GM06990 (cell line): ENCODE data around the gene MGST2.

Experiments used
- DNase-seq: peaks from one replicate; pipeline ENCODE4 v3.0.0-alpha.2; 2011; ENCODE audit not compliant: insufficient read length; ENCODE audit errors: extremely low read depth
- H3K27me3 ChIP-seq: replicated peaks from 2 replicates; pipeline ENCODE4 v1.6.0; 2011; ENCODE audit warnings: low read length; ENCODE audit not compliant: control insufficient read depth, insufficient read depth
- H3K36me3 ChIP-seq: 2 replicates; pipeline ENCODE4 v1.5.1; 2011; ENCODE audit warnings: low read length; ENCODE audit not compliant: control insufficient read depth, insufficient read depth
- H3K4me3 ChIP-seq: replicated peaks from 2 replicates; pipeline ENCODE4 v1.5.1; 2011; ENCODE audit warnings: low read depth, mild to moderate bottlenecking, control low read depth, low read length
- CTCF ChIP-seq: IDR thresholded peaks from 2 replicates; pipeline ENCODE4 v1.5.1; 2011; ENCODE audit warnings: low read length, control low read depth, mild to moderate bottlenecking, inconsistent platforms; ENCODE audit not compliant: insufficient read depth, poor library complexity, severe bottlenecking

The MGST2 gene

DNA sequence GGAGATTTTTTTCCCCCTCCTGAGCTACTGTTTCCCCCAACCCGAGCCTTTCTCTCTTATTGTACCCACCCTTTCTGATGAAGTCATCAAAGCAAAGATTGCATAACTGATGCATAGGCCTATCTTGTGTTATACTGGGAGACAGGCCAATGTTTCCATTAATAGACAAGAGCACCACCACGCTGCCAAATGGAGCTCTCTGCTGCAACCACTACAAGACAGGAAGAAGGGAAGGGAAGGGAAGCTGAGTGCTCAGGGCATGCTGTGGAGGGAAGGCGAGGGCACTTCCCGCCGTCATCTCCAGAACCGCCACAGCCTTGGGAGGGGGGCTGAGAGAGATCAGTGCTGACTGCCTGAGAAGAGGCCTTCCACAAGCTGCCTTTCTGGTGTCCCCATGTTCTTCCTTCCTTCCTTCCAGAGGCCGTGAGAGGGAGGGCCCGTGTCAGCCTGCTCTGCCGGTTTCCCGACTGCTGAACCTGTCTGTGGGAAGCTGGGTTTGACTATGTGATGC lies 75.0 kb downstream of the MGST2 start:
- DNase-seq: no peak
- no peak overlapping the region for H3K4me3 ChIP-seq
- TF ChIP-seq CTCF: no peak

DNA sequence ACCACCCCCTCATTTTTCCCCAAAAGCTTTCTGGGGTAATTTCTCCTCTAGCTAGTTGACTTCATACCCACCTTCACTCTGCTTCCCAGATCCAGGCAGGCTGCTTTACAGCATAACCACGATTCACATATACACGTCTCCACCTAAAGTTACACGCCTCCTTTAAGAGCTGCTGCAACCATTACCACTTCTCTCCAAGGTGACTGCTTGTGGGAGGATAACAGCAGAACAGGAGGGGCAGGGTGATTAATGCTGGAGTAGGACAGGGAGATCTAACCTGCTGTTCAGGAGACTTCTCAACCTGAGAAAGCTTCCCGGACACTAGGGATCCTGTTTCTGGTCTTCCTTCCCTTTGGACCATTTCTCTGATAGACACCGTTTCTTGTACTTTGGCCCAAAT lies 77.4 kb downstream of the MGST2 start:
- H3K36me3 ChIP-seq: no peaks in the 10 kb centered on the region
- H3K4me3 ChIP-seq: no peak overlapping the region
- no peaks in the 10 kb centered on the region; the same call in 1 of the 2 replicates for H3K27me3 ChIP-seq
- TF ChIP-seq CTCF: no peak
- DNase-seq: no peak

More for the DNA sequence above, 75.0 kb downstream of the MGST2 start:
- H3K36me3 ChIP-seq: no peaks in the 10 kb centered on the region
- H3K27me3 ChIP-seq: peaks cover 2% of the 10 kb centered on the region; the same call in 1 of the 2 replicates

- TF ChIP-seq CTCF: no peak
- H3K27me3 ChIP-seq: peaks cover 2% of the 10 kb centered on the region
- no peak for DNase-seq
- H3K36me3 ChIP-seq: no peaks in the 10 kb centered on the region
- H3K4me3 ChIP-seq: no peak overlapping the region
Measured at GRCh38 chr4:139744232-139744631, 78.6 kb downstream of the MGST2 start.

- Histone ChIP-seq H3K4me3 (no peak overlapping the region), H3K36me3 (no peaks in the 10 kb centered on the region), H3K27me3 (peaks cover 3% of the 10 kb centered on the region)
- no peak for DNase-seq
- TF ChIP-seq CTCF: no peak
Measured at GRCh38 chr4:139745111-139745639, 79.6 kb downstream of the MGST2 start.

DNA sequence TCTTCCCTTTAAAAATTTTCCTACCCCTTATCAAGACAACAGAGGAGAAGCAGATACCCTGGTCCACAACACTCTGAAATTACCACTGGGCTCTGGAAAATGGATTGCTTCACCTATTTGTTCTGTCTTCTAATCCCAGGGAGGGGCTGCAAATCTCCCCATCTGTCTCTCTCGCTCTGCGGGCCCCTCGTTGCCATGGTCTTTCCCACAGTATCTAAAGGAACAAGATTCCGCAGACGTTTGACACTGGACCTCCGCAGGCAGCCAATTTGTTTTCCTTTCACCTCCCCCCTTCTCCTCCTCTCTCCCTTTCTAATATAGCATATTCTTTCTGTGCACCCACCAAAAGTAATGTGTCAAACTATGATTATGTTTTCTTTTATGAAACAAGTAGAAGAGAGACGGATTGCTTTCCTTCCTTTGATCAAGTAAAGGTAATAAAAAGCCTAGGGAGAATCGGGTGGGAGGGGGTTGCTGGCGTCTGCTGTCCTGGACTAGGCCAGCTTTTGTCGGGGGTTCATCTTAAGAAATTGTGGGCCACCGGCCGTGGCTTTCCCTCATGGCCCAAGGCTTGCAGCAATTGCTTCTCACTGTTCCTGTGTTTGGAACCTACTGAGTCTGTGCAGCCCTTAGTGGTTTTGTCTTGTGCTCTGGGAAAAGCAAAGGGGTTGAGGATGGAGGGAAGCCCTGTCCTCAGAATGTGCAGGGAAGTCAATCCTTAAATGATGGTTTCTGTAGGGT lies 81.0 kb downstream of the MGST2 start:
- Histone ChIP-seq H3K27me3 (peaks cover 4% of the 10 kb centered on the region), H3K36me3 (no peaks in the 10 kb centered on the region), H3K4me3 (no peak overlapping the region)
- DNase-seq: no peak
- no peak for TF ChIP-seq CTCF

DNA sequence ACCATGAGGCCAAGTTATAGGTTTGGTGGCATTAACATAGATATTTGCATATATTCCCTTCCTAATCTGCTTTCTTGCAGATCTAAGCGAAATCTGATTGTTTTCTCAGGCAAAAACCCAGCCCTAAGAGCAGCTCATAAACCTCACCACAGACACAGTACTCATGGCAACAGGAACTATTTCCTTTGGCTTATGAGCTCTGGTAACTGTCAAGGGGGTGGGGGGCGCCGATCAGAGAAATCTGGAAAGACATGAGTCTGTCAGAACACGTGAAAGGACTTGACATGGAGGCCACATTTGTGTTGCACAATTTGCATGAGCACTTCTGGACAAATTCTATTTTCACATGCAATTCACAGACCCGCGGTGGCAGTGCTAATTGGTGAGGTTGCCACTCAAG lies 83.7 kb downstream of the MGST2 start:
- Histone ChIP-seq H3K4me3 (no peak overlapping the region), H3K27me3 (peaks cover 4% of the 10 kb centered on the region), H3K36me3 (no peaks in the 10 kb centered on the region)
- DNase-seq: no peak
- TF ChIP-seq CTCF: no peak
